Stimulated activated CD4-positive, alpha-beta T cell treated with anti-CD3 and anti-CD28 coated beads, Interleukin-15, amount 100 ng/mL, for 1 hour (primary cell): ENCODE results near the gene PRDM9.
"Not testable (repeated sequence)": the region's sequence is repeated elsewhere in the genome, so short reads cannot be mapped to it uniquely, and the experiment has no call there.

Source experiments
- DNase-seq, 2 donors: peaks; one replicate each; pipeline ENCODE4 v3.0.0-alpha.2; 2020; ENCODE audit warnings: low read depth in 1 of 2, low spot score in 1 of 2

Gene PRDM9

GRCh38 chr5:23507278-23507685, at the start of gene PRDM9:
Gene PRDM9 (plus strand): TSS chr5:23507609. CDS start chr5:23509034, 1,425 bp downstream.
- peak in 1 of 2 donors; percentile 2 for DNase-seq

- DNase-seq, result no peak
These were observed 49.6 kb upstream of the PRDM9 start for GRCh38 chr5:23457780-23458179.

- DNase-seq, result no peak
These were observed 48.2 kb upstream of the PRDM9 start for GRCh38 chr5:23459214-23459613.

- DNase-seq, result no peak
These were observed 45.8 kb upstream of the PRDM9 start for GRCh38 chr5:23461576-23461975.

- no peak for DNase-seq
These were observed 41.0 kb upstream of the PRDM9 start for GRCh38 chr5:23466401-23466912.

GRCh38 chr5:23468658-23469057, 38.8 kb upstream of the PRDM9 start:
- DNase-seq, result no peak

- DNase-seq, result no peak
These were observed 33.5 kb upstream of the PRDM9 start for GRCh38 chr5:23473915-23474314.

- no peak for DNase-seq
These were observed 33.1 kb upstream of the PRDM9 start for GRCh38 chr5:23474315-23474714.

- DNase-seq, result no peak
These were observed 30.8 kb upstream of the PRDM9 start for GRCh38 chr5:23476580-23476979.

- no peak for DNase-seq
These were observed 24.8 kb upstream of the PRDM9 start for GRCh38 chr5:23482642-23483041.

GRCh38 chr5:23483090-23483489, 24.3 kb upstream of the PRDM9 start:
- no peak for DNase-seq

- DNase-seq, result no peak
These were observed 23.3 kb upstream of the PRDM9 start for GRCh38 chr5:23484096-23484495.

- not testable (repeated sequence) for DNase-seq
These were observed 21.2 kb upstream of the PRDM9 start for GRCh38 chr5:23486227-23486626.

GRCh38 chr5:23490993-23491392, 16.4 kb upstream of the PRDM9 start:
- DNase-seq, result no peak

GRCh38 chr5:23494558-23494957, 12.9 kb upstream of the PRDM9 start:
- DNase-seq, result no peak

GRCh38 chr5:23496576-23496975, 10.8 kb upstream of the PRDM9 start:
- DNase-seq, result no peak

- DNase-seq, result no peak
These were observed 826 bp upstream of the PRDM9 start for GRCh38 chr5:23506329-23507236.

GRCh38 chr5:23510434-23510833, 3.0 kb downstream of the PRDM9 start:
- not testable (repeated sequence) for DNase-seq

GRCh38 chr5:23522553-23522952, 15.1 kb downstream of the PRDM9 start:
- DNase-seq, result no peak

- DNase-seq, result no peak
These were observed 15.6 kb downstream of the PRDM9 start for GRCh38 chr5:23523031-23523430.

- no peak for DNase-seq
These were observed 16.6 kb downstream of the PRDM9 start for GRCh38 chr5:23523998-23524397.

GRCh38 chr5:23525751-23526150, 18.3 kb downstream of the PRDM9 start:
- no peak for DNase-seq

- DNase-seq, result not testable (repeated sequence)
These were observed 19.2 kb downstream of the PRDM9 start for GRCh38 chr5:23526616-23527015.
